ENCODE measurements around the gene IQCF6.

Gene IQCF6

DNA sequence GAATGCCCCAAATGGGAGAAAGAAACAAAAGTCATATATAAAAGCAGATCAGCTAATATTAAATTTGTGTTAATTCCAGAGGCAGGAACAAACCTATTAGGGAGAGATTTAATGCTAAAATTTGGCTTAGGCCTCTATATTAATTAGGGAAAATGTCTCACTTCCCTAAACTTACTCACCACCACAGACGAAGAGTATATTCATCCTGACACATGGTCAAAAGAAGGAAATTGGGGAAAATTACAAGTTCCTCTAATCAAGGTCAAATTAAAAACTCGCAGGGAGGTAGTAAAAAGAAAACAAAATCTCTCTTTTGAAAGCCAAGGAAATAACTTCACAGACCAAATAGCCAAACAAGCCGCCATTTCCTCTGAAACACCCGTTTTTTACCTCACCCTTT lies 39.9 kb downstream of the IQCF6 start:
- DNase-seq (ENCODE audit: low read depth, low spot score), result no peak
- H3K4me1 ChIP-seq (ENCODE audit: insufficient read depth, insufficient read length), result no peaks in the 10 kb centered on the region
- TF ChIP-seq SUZ12 (IDR thresholded peaks at IDR 0.05; ENCODE audit: extremely low read depth, insufficient read depth, insufficient read length) (no peak), ZNF274 (IDR thresholded peaks at IDR 0.05; ENCODE audit: low read depth, low read length) (no peak)
- no peaks in the 10 kb centered on the region for H3K36me3 ChIP-seq (ENCODE audit: insufficient read depth, insufficient read length, low read length)
- no peak overlapping the region for H3K4me3 ChIP-seq (ENCODE audit: insufficient read length, low read depth)
- no peak overlapping the region for H3K9ac ChIP-seq (ENCODE audit: insufficient read length, low read depth)
- peaks cover 10% of the 10 kb centered on the region for H3K9me3 ChIP-seq (ENCODE audit: insufficient read depth, low read length)
- H3K27me3 ChIP-seq (ENCODE audit: insufficient read depth, insufficient read length), result no peaks in the 10 kb centered on the region

- Histone ChIP-seq H3K36me3 (ENCODE audit: insufficient read depth, insufficient read length, low read length) (no peaks in the 10 kb centered on the region), H3K4me3 (ENCODE audit: insufficient read length, low read depth) (no peak overlapping the region), H3K9ac (ENCODE audit: insufficient read length, low read depth) (no peak overlapping the region), H3K4me1 (ENCODE audit: insufficient read depth, insufficient read length) (no peaks in the 10 kb centered on the region), H3K9me3 (ENCODE audit: insufficient read depth, low read length) (no peaks in the 10 kb centered on the region), H3K27me3 (ENCODE audit: insufficient read depth, insufficient read length) (no peaks in the 10 kb centered on the region)
- TF ChIP-seq SUZ12 (IDR thresholded peaks at IDR 0.05; ENCODE audit: extremely low read depth, insufficient read depth, insufficient read length) (no peak), YY1 (IDR thresholded peaks at IDR 0.05; ENCODE audit: insufficient read depth, insufficient read length) (no peak), ZNF274 (IDR thresholded peaks at IDR 0.05; ENCODE audit: low read depth, low read length) (no peak)
- no peak for DNase-seq (ENCODE audit: low read depth, low spot score)
Measured at GRCh38 chr3:51735950-51736349, 43.1 kb downstream of the IQCF6 start.

DNA sequence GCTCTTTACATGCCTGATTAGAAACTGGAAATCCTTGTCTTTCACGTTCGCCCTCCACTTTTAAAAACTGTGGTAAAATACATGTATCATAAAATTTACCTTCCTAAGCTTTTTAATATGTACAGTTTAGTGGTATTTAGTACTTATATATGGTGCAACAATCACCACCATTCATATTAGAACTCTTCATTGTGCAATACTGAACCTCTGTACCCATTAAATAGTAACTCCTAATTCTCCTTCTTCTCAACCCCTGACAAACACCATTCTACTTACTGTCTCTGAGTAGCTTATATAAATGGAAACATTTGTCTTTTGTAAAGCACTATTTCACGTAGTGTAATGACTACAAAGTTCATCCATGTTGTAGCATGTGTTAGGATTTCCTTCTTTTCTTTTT lies 44.0 kb downstream of the IQCF6 start:
- Histone ChIP-seq H3K9ac (ENCODE audit: insufficient read length, low read depth) (no peak overlapping the region), H3K27me3 (ENCODE audit: insufficient read depth, insufficient read length) (no peaks in the 10 kb centered on the region)
- no peak for TF ChIP-seq ZNF274 (IDR thresholded peaks at IDR 0.05; ENCODE audit: low read depth, low read length)

GRCh38 chr3:51734572-51734907 lies 44.5 kb downstream of the IQCF6 start:
- peak; percentile 16 for DNase-seq (ENCODE audit: low read depth, low spot score)
- Histone ChIP-seq H3K9me3 (ENCODE audit: insufficient read depth, low read length) (no peaks in the 10 kb centered on the region), H3K9ac (ENCODE audit: insufficient read length, low read depth) (no peak overlapping the region), H3K4me3 (ENCODE audit: insufficient read length, low read depth) (no peak overlapping the region), H3K36me3 (ENCODE audit: insufficient read depth, insufficient read length, low read length) (no peaks in the 10 kb centered on the region), H3K27me3 (ENCODE audit: insufficient read depth, insufficient read length) (no peaks in the 10 kb centered on the region), H3K4me1 (ENCODE audit: insufficient read depth, insufficient read length) (no peaks in the 10 kb centered on the region)
- TF ChIP-seq YY1 (IDR thresholded peaks at IDR 0.05; ENCODE audit: insufficient read depth, insufficient read length) (no peak), SUZ12 (IDR thresholded peaks at IDR 0.05; ENCODE audit: extremely low read depth, insufficient read depth, insufficient read length) (no peak), ZNF274 (IDR thresholded peaks at IDR 0.05; ENCODE audit: low read depth, low read length) (no peak)

More for the DNA sequence above, 44.0 kb downstream of the IQCF6 start:
- no peak for DNase-seq (ENCODE audit: low read depth, low spot score)
- H3K4me1 ChIP-seq (ENCODE audit: insufficient read depth, insufficient read length), result no peaks in the 10 kb centered on the region
- H3K4me3 ChIP-seq (ENCODE audit: insufficient read length, low read depth), result no peak overlapping the region
- H3K9me3 ChIP-seq (ENCODE audit: insufficient read depth, low read length), result no peaks in the 10 kb centered on the region
- H3K36me3 ChIP-seq (ENCODE audit: insufficient read depth, insufficient read length, low read length), result no peaks in the 10 kb centered on the region

DNA sequence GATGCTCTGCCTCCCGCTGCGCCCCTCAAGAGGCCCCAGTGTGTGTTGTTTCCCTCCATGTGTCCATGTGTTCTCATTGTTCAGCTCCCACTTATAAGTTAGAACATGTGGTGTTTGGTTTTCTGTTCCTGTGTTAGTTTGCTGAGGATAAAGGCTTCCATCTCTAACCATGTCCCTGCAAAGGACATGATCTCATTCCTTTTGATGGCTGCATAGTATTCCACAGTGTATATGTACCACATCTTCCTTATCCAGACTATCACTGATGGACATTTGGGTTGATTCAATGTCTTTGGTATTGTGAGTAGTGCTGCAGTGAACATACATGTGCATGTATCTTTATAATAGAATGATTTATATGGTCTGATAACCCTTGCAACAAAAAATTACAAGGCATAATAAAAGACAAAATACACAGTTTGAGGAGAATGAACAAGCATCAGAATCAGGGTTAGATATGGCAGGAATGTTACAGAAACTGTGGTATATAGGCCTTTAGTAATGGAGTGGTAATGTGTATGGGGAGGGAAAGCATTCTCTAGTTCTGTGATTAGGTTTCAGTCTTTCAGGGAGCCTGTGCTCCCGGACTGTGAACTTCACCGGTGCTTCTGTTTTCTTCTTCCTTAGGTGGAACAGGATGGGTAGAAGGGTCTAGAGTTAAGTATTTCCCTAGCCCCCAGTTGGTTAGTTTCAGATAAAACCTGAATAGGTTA lies 45.0 kb downstream of the IQCF6 start:
- H3K9me3 ChIP-seq (ENCODE audit: insufficient read depth, low read length), result no peaks in the 10 kb centered on the region
- no peak for DNase-seq (ENCODE audit: low read depth, low spot score)
- no peak overlapping the region for H3K4me3 ChIP-seq (ENCODE audit: insufficient read length, low read depth)
- no peaks in the 10 kb centered on the region for H3K36me3 ChIP-seq (ENCODE audit: insufficient read depth, insufficient read length, low read length)
- H3K9ac ChIP-seq (ENCODE audit: insufficient read length, low read depth), result no peak overlapping the region
- no peaks in the 10 kb centered on the region for H3K27me3 ChIP-seq (ENCODE audit: insufficient read depth, insufficient read length)
- no peaks in the 10 kb centered on the region for H3K4me1 ChIP-seq (ENCODE audit: insufficient read depth, insufficient read length)
- TF ChIP-seq ZNF274 (IDR thresholded peaks at IDR 0.05; ENCODE audit: low read depth, low read length) (no peak), SUZ12 (IDR thresholded peaks at IDR 0.05; ENCODE audit: extremely low read depth, insufficient read depth, insufficient read length) (no peak), YY1 (IDR thresholded peaks at IDR 0.05; ENCODE audit: insufficient read depth, insufficient read length) (no peak)

- no peak for DNase-seq (ENCODE audit: low read depth, low spot score)
- H3K4me1 ChIP-seq (ENCODE audit: insufficient read depth, insufficient read length), result no peaks in the 10 kb centered on the region
- H3K4me3 ChIP-seq (ENCODE audit: insufficient read length, low read depth), result no peak overlapping the region
- no peak for TF ChIP-seq ZNF274 (IDR thresholded peaks at IDR 0.05; ENCODE audit: low read depth, low read length)
- no peak for TF ChIP-seq YY1 (IDR thresholded peaks at IDR 0.05; ENCODE audit: insufficient read depth, insufficient read length)
- H3K9me3 ChIP-seq (ENCODE audit: insufficient read depth, low read length), result no peaks in the 10 kb centered on the region
- H3K36me3 ChIP-seq (ENCODE audit: insufficient read depth, insufficient read length, low read length), result no peaks in the 10 kb centered on the region
- no peak overlapping the region for H3K9ac ChIP-seq (ENCODE audit: insufficient read length, low read depth)
- no peaks in the 10 kb centered on the region for H3K27me3 ChIP-seq (ENCODE audit: insufficient read depth, insufficient read length)
Measured at GRCh38 chr3:51729042-51729633, 49.9 kb downstream of the IQCF6 start.

Data from NT2/D1 (cell line).